ENCODE results near the gene RANBP1.

- TF ChIP-seq CTCF (IDR thresholded peaks at IDR 0.05) (no peak), EZH2 (IDR thresholded peaks at IDR 0.05; ENCODE audit: borderline replicate concordance, insufficient read depth, low read depth, low read length, poor library complexity, severe bottlenecking) (no peak)
These were observed 27.1 kb downstream of the RANBP1 start for GRCh38 chr22:20142711-20143621.
